WERI-Rb-1 (cell line): ENCODE data around the gene HIF1A.
"Not testable (repeated sequence)": the region's sequence is repeated elsewhere in the genome, so short reads cannot be mapped to it uniquely, and the experiment has no call there.

Experiments
- DNase-seq: peaks from one replicate; pipeline ENCODE4 v3.0.0-alpha.2; 2020
- H3K27ac ChIP-seq: fragments of 250-450 bp; sonication (Bioruptor Pico); 2 replicates; pipeline ENCODE4 v1.5.1; 2020; ENCODE audit warnings: mild to moderate bottlenecking, moderate library complexity
- H3K27me3 ChIP-seq: fragments of 250-450 bp; sonication (Bioruptor Pico); 2 replicates; pipeline ENCODE4 v1.5.1; 2021; ENCODE audit warnings: mild to moderate bottlenecking, low read depth, moderate library complexity; ENCODE audit not compliant: insufficient read depth, severe bottlenecking
- H3K36me3 ChIP-seq: fragments of 250-450 bp; sonication (Bioruptor Pico); 2 replicates; pipeline ENCODE4 v1.5.1; 2020; ENCODE audit warnings: mild to moderate bottlenecking, moderate library complexity
- H3K4me3 ChIP-seq: 2 replicates; pipeline ENCODE4 v1.5.1; 2011; ENCODE audit warnings: low read depth, mild to moderate bottlenecking, control low read depth, low read length
- H3K9me3 ChIP-seq: fragments of 250-450 bp; sonication (Bioruptor Pico); 2 replicates; pipeline ENCODE4 v1.5.1; 2021; ENCODE audit warnings: mild to moderate bottlenecking, moderate library complexity; ENCODE audit not compliant: severe bottlenecking
- CTCF ChIP-seq: IDR thresholded peaks from 2 replicates; pipeline ENCODE4 v1.5.1; 2011; ENCODE audit warnings: low read depth, mild to moderate bottlenecking, control low read depth, inconsistent platforms, low read length

The HIF1A gene

GRCh38 chr14:61651355-61651754, 44.0 kb upstream of the HIF1A start:
- no peaks in the 10 kb centered on the region for H3K9me3 ChIP-seq
- no peak overlapping the region for H3K27ac ChIP-seq
- no peak overlapping the region for H3K4me3 ChIP-seq

GRCh38 chr14:61652526-61653262, 42.6 kb upstream of the HIF1A start:
- Histone ChIP-seq H3K27me3 (no peaks in the 10 kb centered on the region), H3K9me3 (no peaks in the 10 kb centered on the region), H3K4me3 (no peak overlapping the region), H3K36me3 (no peaks in the 10 kb centered on the region), H3K27ac (no peak overlapping the region)
- no peak for DNase-seq
- no peak for TF ChIP-seq CTCF

More at GRCh38 chr14:61651355-61651754, 44.0 kb upstream of the HIF1A start:
- DNase-seq = no peak
- no peak for TF ChIP-seq CTCF
- H3K36me3 ChIP-seq = no peaks in the 10 kb centered on the region
- H3K27me3 ChIP-seq = no peaks in the 10 kb centered on the region

- H3K27ac ChIP-seq = no peak overlapping the region
- no peaks in the 10 kb centered on the region for H3K9me3 ChIP-seq
- no peaks in the 10 kb centered on the region for H3K36me3 ChIP-seq
- no peak overlapping the region for H3K4me3 ChIP-seq
- TF ChIP-seq CTCF = no peak
- H3K27me3 ChIP-seq = no peaks in the 10 kb centered on the region
- peak; percentile 41 for DNase-seq
Measured at GRCh38 chr14:61653507-61653906, 41.8 kb upstream of the HIF1A start.

- no peak for TF ChIP-seq CTCF
- Histone ChIP-seq H3K4me3 (no peak overlapping the region), H3K27ac (no peak overlapping the region), H3K36me3 (no peaks in the 10 kb centered on the region), H3K27me3 (no peaks in the 10 kb centered on the region), H3K9me3 (no peaks in the 10 kb centered on the region)
- no peak for DNase-seq
Measured at GRCh38 chr14:61654026-61654425, 41.3 kb upstream of the HIF1A start.

DNA sequence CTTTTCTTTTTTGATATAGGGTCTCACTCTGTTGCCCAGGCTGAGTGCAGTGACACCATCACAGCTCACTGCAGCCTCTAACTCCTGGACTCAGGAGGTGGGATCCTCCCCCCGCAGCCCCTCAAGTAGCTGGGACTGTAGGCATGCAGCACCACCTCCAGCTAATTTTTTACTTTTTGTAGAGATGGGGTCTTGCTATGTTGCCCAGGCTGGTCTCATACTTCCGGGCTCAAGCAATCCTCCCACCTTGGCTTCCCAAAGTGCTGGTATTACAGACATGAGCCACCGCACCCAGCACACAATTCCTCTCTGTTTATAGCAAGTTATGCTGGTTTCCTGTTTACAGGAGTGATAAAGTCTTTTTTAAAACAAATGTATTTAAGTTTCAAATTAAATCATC, 39.5 kb upstream of the HIF1A start:
- Histone ChIP-seq H3K36me3 (no peaks in the 10 kb centered on the region), H3K9me3 (no peaks in the 10 kb centered on the region), H3K4me3 (no peak overlapping the region), H3K27me3 (no peaks in the 10 kb centered on the region), H3K27ac (no peak overlapping the region)
- no peak for DNase-seq
- TF ChIP-seq CTCF = no peak

DNA sequence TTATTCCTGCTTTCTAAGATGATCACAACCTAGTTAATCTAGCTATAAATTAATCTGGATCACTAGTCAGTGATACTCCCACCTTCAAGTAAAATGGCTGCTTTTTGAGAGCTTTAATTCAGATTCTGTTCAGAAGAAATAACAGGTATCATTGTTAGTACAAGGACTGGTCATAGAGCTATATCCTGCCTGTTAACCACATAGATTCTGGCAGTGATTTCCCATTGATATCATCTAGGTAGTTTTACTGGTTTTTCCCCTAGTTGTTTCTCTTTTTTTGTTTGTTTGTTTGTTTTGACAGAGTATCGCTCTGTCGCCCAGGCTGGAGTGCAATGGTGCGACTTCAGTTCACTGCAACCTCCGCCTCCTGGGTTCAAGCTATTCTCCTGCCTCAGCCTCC, 39.0 kb upstream of the HIF1A start:
- no peak overlapping the region for H3K27ac ChIP-seq
- H3K4me3 ChIP-seq = no peak overlapping the region
- no peaks in the 10 kb centered on the region for H3K9me3 ChIP-seq
- H3K27me3 ChIP-seq = no peaks in the 10 kb centered on the region
- no peak for DNase-seq
- TF ChIP-seq CTCF = no peak
- H3K36me3 ChIP-seq = no peaks in the 10 kb centered on the region

- DNase-seq, H3K9me3 ChIP-seq, H3K27ac ChIP-seq, H3K4me3 ChIP-seq, H3K36me3 ChIP-seq, H3K27me3 ChIP-seq: not testable (repeated sequence)
Measured at GRCh38 chr14:61658111-61658510, 37.2 kb upstream of the HIF1A start.
